CD4-positive, alpha-beta T cell (primary cell): Measurements from ENCODE around the gene FCRLB. TPM values are rescaled to one million over a fixed set of nuclear protein-coding genes. Genes with fewer than 3 reads are reported as not detected.

Experiments used
- ATAC-seq: fragments of 200-7000 bp; cut with Tn5 transposase; one replicate; pipeline ENCODE4 v1.10.0; 2022; ENCODE audit warnings: mild to moderate bottlenecking; ENCODE audit not compliant: poor library complexity
- CTCF ChIA-PET: fragments of 350-600 bp; sonication (Branson Sonifier 250); formaldehyde crosslinking; loops from one replicate; lab custom pipeline; 2021; ENCODE audit warnings: antibody characterized with exemption, inconsistent platforms; lab: Charles Lee
- POLR2A ChIA-PET: fragments of 350-600 bp; sonication (Branson Sonifier 250); formaldehyde crosslinking; loops from one replicate; lab custom pipeline; 2021; ENCODE audit warnings: antibody characterized with exemption, inconsistent platforms; lab: Charles Lee
- DNase-seq, 14 experiments: peaks; one replicate each; pipeline ENCODE4 v3.0.0-alpha.2; 2013 to 2020; ENCODE audit warnings: mixed read lengths in 2 of 14
- H3K27ac ChIP-seq, 2 donors: one replicate each; pipeline versions ENCODE4 v1.5.1 to v1.7.0; 2013; ENCODE audit warnings: low read length in 2 of 2, low read depth in 1 of 2, mild to moderate bottlenecking in 1 of 2
- H3K27me3 ChIP-seq, 2 experiments: 1 replicate in 1 of 2; 2 replicates in 1 of 2; pipeline versions ENCODE4 v1.6.1 to v1.7.0; 2013; ENCODE audit warnings: low read length in 2 of 2, control low read depth in 1 of 2, mild to moderate bottlenecking in 1 of 2, moderate library complexity in 1 of 2; ENCODE audit not compliant: insufficient read depth in 2 of 2, control insufficient read depth in 1 of 2
- H3K36me3 ChIP-seq: one replicate; pipeline ENCODE4 v1.6.1; 2013; ENCODE audit warnings: low read length, control low read depth; ENCODE audit not compliant: insufficient read depth
- H3K4me1 ChIP-seq: one replicate; pipeline ENCODE4 v1.6.1; 2013; ENCODE audit warnings: low read length, control low read depth; ENCODE audit not compliant: insufficient read depth
- H3K4me3 ChIP-seq: one replicate; pipeline ENCODE4 v1.5.1; 2013; ENCODE audit warnings: mild to moderate bottlenecking, low read length, moderate library complexity
- H3K9me3 ChIP-seq, 2 experiments: 1 replicate in 1 of 2; 2 replicates in 1 of 2; pipeline versions ENCODE4 v1.6.1 to v1.7.0; 2013; ENCODE audit warnings: low read length in 2 of 2, mild to moderate bottlenecking in 2 of 2, control low read depth in 1 of 2, moderate library complexity in 1 of 2; ENCODE audit not compliant: control insufficient read depth in 1 of 2, insufficient read depth in 1 of 2
- H3K27ac Mint-ChIP-seq: one replicate; pipeline ENCODE4 v1.8.0; 2020; ENCODE audit warnings: mixed read lengths
- H3K27me3 Mint-ChIP-seq: one replicate; pipeline ENCODE4 v1.8.0; 2021; ENCODE audit warnings: mixed read lengths
- H3K36me3 Mint-ChIP-seq: one replicate; pipeline ENCODE4 v1.8.0; 2021; ENCODE audit warnings: low read depth, mixed read lengths
- H3K4me1 Mint-ChIP-seq: one replicate; pipeline ENCODE4 v1.8.0; 2021; ENCODE audit warnings: low read depth, mixed read lengths
- H3K4me3 Mint-ChIP-seq: one replicate; pipeline ENCODE4 v1.8.0; 2020; ENCODE audit warnings: mild to moderate bottlenecking, mixed read lengths
- H3K9me3 Mint-ChIP-seq: one replicate; pipeline ENCODE4 v1.8.0; 2020; ENCODE audit warnings: mixed read lengths
- CTCF ChIP-seq: fragments of 200-600 bp; IDR thresholded peaks from one replicate; pipeline ENCODE4 v1.8.0; 2022; ENCODE audit warnings: antibody characterized with exemption, mild to moderate bottlenecking
- intact Hi-C, 2 experiments: fragments of 100-400 bp; cut with DNase I in 1 of 2; cut with micrococcal nuclease in 1 of 2; formaldehyde crosslinking; loops; one replicate each; pipeline versions ENCODE4 v1.15.1 to v1.9.0; 2023 to 2025; cut with DNase I, micrococcal nuclease
- total RNA-seq, 174 experiments: library from RNA in 2 of 174; stranded (reverse) in 2 of 174; gene quantifications; one replicate each; pipeline ENCODE4 v1.2.3 and lab custom pipeline; 2021 to 2026

Gene FCRLB
- total RNA-seq, 2 experiments from 2014 or later = 0.11 TPM; not detected in 1

- H3K27me3 ChIP-seq = no peaks in the 10 kb centered on the region
- POLR2A ChIA-PET = interaction anchor here (1.7 kb wide), 1 partner anchor 14 kb away, joined by 6 read pairs; the partner anchor contains the start of gene DUSP12
- H3K36me3 ChIP-seq = peaks cover under 1% of the 10 kb centered on the region
- no peak overlapping the region for H3K27ac ChIP-seq
- peak; percentile 82 for TF ChIP-seq CTCF
- peaks cover 19% of the 10 kb centered on the region for H3K4me1 ChIP-seq
- intact Hi-C loops = loop anchor here (1.0 to 10.0 kb wide), 4 partner anchors 13 to 801 kb away; partner anchors contain the start of gene UAP1 (in 1 of the 2)
- Mint-ChIP-seq H3K36me3 (peaks cover 26% of the 10 kb centered on the region), H3K9me3 (no peaks in the 10 kb centered on the region), H3K27me3 (no peaks in the 10 kb centered on the region), H3K4me3 (peak overlapping the region; percentile 82), H3K4me1 (peaks cover 40% of the 10 kb centered on the region), H3K27ac (peak overlapping the region; percentile 67)
- no peak overlapping the region for H3K4me3 ChIP-seq
- peak; percentile 56 for ATAC-seq
- no peaks in the 10 kb centered on the region for H3K9me3 ChIP-seq
- DNase-seq = peak in 12 of 14 experiments; percentile 20 to 75 (median 38)
- CTCF ChIA-PET = interaction anchor here (1.0 to 1.4 kb wide), 3 partner anchors 14 to 273 kb away, joined by 3 to 6 read pairs (median 4); partner anchors contain the start of gene DUSP12
Observed at GRCh38 chr1:161763522-161764098, 42.3 kb downstream of the FCRLB start.

- Histone ChIP-seq H3K4me1 (peaks cover 29% of the 10 kb centered on the region), H3K9me3 (no peaks in the 10 kb centered on the region), H3K4me3 (peak within 1 kb of the TSS; percentile 70), H3K36me3 (no peaks in the 10 kb centered on the region), H3K27me3 (no peaks in the 10 kb centered on the region), H3K27ac (peak within 1 kb of the TSS; percentile 76 to 86)
- Mint-ChIP-seq H3K4me1 (peaks cover 40% of the 10 kb centered on the region), H3K4me3 (peak within 1 kb of the TSS; percentile 99), H3K36me3 (peaks cover 23% of the 10 kb centered on the region), H3K9me3 (no peaks in the 10 kb centered on the region), H3K27ac (no peak within 1 kb of the TSS), H3K27me3 (no peaks in the 10 kb centered on the region)
- intact Hi-C loops = loop anchor here in 1 of 2 experiments (10.0 kb wide), 2 partner anchors 738 to 798 kb away; partner anchors contain the start of gene UAP1
- POLR2A ChIA-PET = interaction anchor here (0.8 to 2.1 kb wide), 4 partner anchors 10 to 27 kb away, joined by 3 to 11 read pairs (median 4); partner anchors contain the start of gene DUSP12
- ATAC-seq (peak; percentile 69), DNase-seq (peak; percentile 66 to 90 (median 74))
- TF ChIP-seq CTCF = no peak
- CTCF ChIA-PET = interaction anchor here (0.8 to 1.9 kb wide), 2 partner anchors 16 to 271 kb away, joined by 5 to 8 read pairs; partner anchors contain the start of gene DUSP12
Observed at GRCh38 chr1:161766102-161766981, 45.0 kb downstream of the FCRLB start, which contains the start of gene ATF6. Gene ATF6 (plus strand): TSS chr1:161766320. CDS start chr1:161766361, 41 bp downstream.

GRCh38 chr1:161768461-161768860 lies 47.1 kb downstream of the FCRLB start:
- no peak overlapping the region for H3K27ac ChIP-seq
- intact Hi-C loops = loop anchor here in 1 of 2 experiments (10.0 kb wide), 2 partner anchors 736 to 796 kb away; partner anchors contain the start of gene UAP1
- no peaks in the 10 kb centered on the region for H3K27me3 Mint-ChIP-seq

More at GRCh38 chr1:161768461-161768860, 47.1 kb downstream of the FCRLB start:
- no peak for TF ChIP-seq CTCF
- ChIA-PET POLR2A (no interaction called here), CTCF (interaction anchor here (1.6 kb wide), 1 partner anchor 19 kb away, joined by 5 read pairs; the partner anchor contains the start of gene DUSP12)
- no peaks in the 10 kb centered on the region for H3K27me3 ChIP-seq
- DNase-seq (no peak), ATAC-seq (no peak)
- Mint-ChIP-seq H3K36me3 (peaks cover 21% of the 10 kb centered on the region), H3K27ac (no peak overlapping the region), H3K4me1 (peaks cover 37% of the 10 kb centered on the region), H3K9me3 (no peaks in the 10 kb centered on the region), H3K4me3 (peak overlapping the region; percentile 99)
- no peaks in the 10 kb centered on the region for H3K36me3 ChIP-seq
- no peaks in the 10 kb centered on the region for H3K9me3 ChIP-seq
- peaks cover 47% of the 10 kb centered on the region for H3K4me1 ChIP-seq
- no peak overlapping the region for H3K4me3 ChIP-seq
